NB4 (cell line): ENCODE data around the gene COX5B.
"Not testable (repeated sequence)": the region's sequence is repeated elsewhere in the genome, so short reads cannot be mapped to it uniquely, and the experiment has no call there.

ENCODE experiments used
- DNase-seq: peaks from one replicate; pipeline ENCODE4 v3.0.0; 2010; ENCODE audit warnings: low read depth
- H3K4me3 ChIP-seq: one replicate; pipeline ENCODE4 v1.5.1; 2011; ENCODE audit warnings: mild to moderate bottlenecking, low read depth, low read length, moderate library complexity
- CTCF ChIP-seq: IDR thresholded peaks from one replicate; pipeline ENCODE4 v1.5.1; 2012; ENCODE audit warnings: low read depth, low read length
- MAX ChIP-seq: IDR thresholded peaks from 2 replicates; pipeline ENCODE4 v1.6.1; 2011; ENCODE audit warnings: low read depth, low read length
- MYC ChIP-seq: IDR thresholded peaks from 2 replicates; pipeline ENCODE4 v1.6.1; 2011; ENCODE audit warnings: low read depth, low read length
- POLR2A ChIP-seq: IDR thresholded peaks from 2 replicates; pipeline ENCODE4 v1.6.1; 2011; ENCODE audit warnings: mild to moderate bottlenecking; ENCODE audit not compliant: insufficient read length; ENCODE audit errors: extremely low read depth

Gene COX5B

GRCh38 chr2:97664636-97664970 lies 18.7 kb downstream of the COX5B start:
- TF ChIP-seq MYC (no peak), CTCF (no peak), POLR2A (no peak), MAX (no peak)
- no peak for DNase-seq
- peak overlapping the region; percentile 84 for H3K4me3 ChIP-seq

- H3K4me3 ChIP-seq: no peak within 1 kb of the TSS
- TF ChIP-seq MYC (no peak), CTCF (no peak), MAX (no peak), POLR2A (no peak)
- no peak for DNase-seq
Observed at GRCh38 chr2:97669448-97669847, 23.6 kb downstream of the COX5B start, which contains the start of gene C2orf92. Gene C2orf92 (plus strand): TSS chr2:97669713. CDS start chr2:97669789, 76 bp downstream.

- no peak for DNase-seq
- H3K4me3 ChIP-seq: no peak overlapping the region
- no peak for TF ChIP-seq POLR2A
- no peak for TF ChIP-seq MYC
- no peak for TF ChIP-seq CTCF
- no peak for TF ChIP-seq MAX
Observed at GRCh38 chr2:97670471-97670870, 24.6 kb downstream of the COX5B start.

- no peak for DNase-seq
- no peak overlapping the region for H3K4me3 ChIP-seq
- TF ChIP-seq POLR2A: no peak
- TF ChIP-seq CTCF: no peak
- no peak for TF ChIP-seq MYC
- no peak for TF ChIP-seq MAX
Observed at GRCh38 chr2:97671526-97671925, 25.7 kb downstream of the COX5B start.

- H3K4me3 ChIP-seq, DNase-seq: not testable (repeated sequence)
Observed at GRCh38 chr2:97672606-97673140, 26.8 kb downstream of the COX5B start.

GRCh38 chr2:97673182-97673914 lies 27.5 kb downstream of the COX5B start:
- DNase-seq: no peak
- TF ChIP-seq CTCF (no peak), MYC (no peak), POLR2A (no peak), MAX (no peak)
- no peak overlapping the region for H3K4me3 ChIP-seq
